IPS-18c (cell line): Measurements from ENCODE around the gene HIVEP3.

Source experiments
- H3K4me3 ChIP-seq: 2 replicates; pipeline ENCODE4 v1.7.0; 2013; ENCODE audit warnings: low read depth, mild to moderate bottlenecking, low read length, moderate library complexity; ENCODE audit not compliant: insufficient read depth
- H3K9me3 ChIP-seq: one replicate; pipeline ENCODE4 v1.6.1; 2013; ENCODE audit warnings: mild to moderate bottlenecking, low read length, moderate library complexity; ENCODE audit not compliant: control insufficient read depth, insufficient read depth

HIVEP3 gene

GRCh38 chr1:41905093-41905675 lies 13.5 kb downstream of the HIVEP3 start:
- H3K4me3 ChIP-seq: no peak overlapping the region
- H3K9me3 ChIP-seq: no peaks in the 10 kb centered on the region

- H3K4me3 ChIP-seq: no peak overlapping the region
- H3K9me3 ChIP-seq: no peaks in the 10 kb centered on the region
Observed at GRCh38 chr1:41902664-41903063, 16.1 kb downstream of the HIVEP3 start.

GRCh38 chr1:41902159-41902577 lies 16.6 kb downstream of the HIVEP3 start:
- Histone ChIP-seq H3K4me3 (no peak overlapping the region), H3K9me3 (no peaks in the 10 kb centered on the region)

GRCh38 chr1:41901551-41901950 lies 17.2 kb downstream of the HIVEP3 start:
- Histone ChIP-seq H3K4me3 (no peak overlapping the region), H3K9me3 (no peaks in the 10 kb centered on the region)

GRCh38 chr1:41900603-41901444 lies 17.9 kb downstream of the HIVEP3 start:
- no peak overlapping the region for H3K4me3 ChIP-seq
- H3K9me3 ChIP-seq: no peaks in the 10 kb centered on the region

GRCh38 chr1:41898191-41898713 lies 20.5 kb downstream of the HIVEP3 start:
- Histone ChIP-seq H3K9me3 (no peaks in the 10 kb centered on the region), H3K4me3 (no peak overlapping the region)

GRCh38 chr1:41895552-41895951 lies 23.2 kb downstream of the HIVEP3 start:
- Histone ChIP-seq H3K9me3 (no peaks in the 10 kb centered on the region), H3K4me3 (no peak overlapping the region)

- Histone ChIP-seq H3K4me3 (no peak overlapping the region), H3K9me3 (no peaks in the 10 kb centered on the region)
Observed at GRCh38 chr1:41894808-41895483, 23.8 kb downstream of the HIVEP3 start.

- Histone ChIP-seq H3K9me3 (no peaks in the 10 kb centered on the region), H3K4me3 (no peak overlapping the region)
Observed at GRCh38 chr1:41894101-41894807, 24.5 kb downstream of the HIVEP3 start.

GRCh38 chr1:41892301-41892781 lies 26.4 kb downstream of the HIVEP3 start:
- Histone ChIP-seq H3K4me3 (no peak overlapping the region), H3K9me3 (no peaks in the 10 kb centered on the region)

- H3K9me3 ChIP-seq: no peaks in the 10 kb centered on the region
- H3K4me3 ChIP-seq: no peak overlapping the region
Observed at GRCh38 chr1:41891199-41891896, 27.4 kb downstream of the HIVEP3 start.

- Histone ChIP-seq H3K4me3 (no peak overlapping the region), H3K9me3 (no peaks in the 10 kb centered on the region)
Observed at GRCh38 chr1:41890825-41891198, 27.9 kb downstream of the HIVEP3 start.

GRCh38 chr1:41889506-41890414 lies 29.0 kb downstream of the HIVEP3 start:
- H3K9me3 ChIP-seq: no peaks in the 10 kb centered on the region
- H3K4me3 ChIP-seq: no peak overlapping the region

- H3K4me3 ChIP-seq: no peak overlapping the region
- no peaks in the 10 kb centered on the region for H3K9me3 ChIP-seq
Observed at GRCh38 chr1:41888756-41889155, 30.0 kb downstream of the HIVEP3 start.

GRCh38 chr1:41887365-41887764 lies 31.4 kb downstream of the HIVEP3 start:
- Histone ChIP-seq H3K4me3 (no peak overlapping the region), H3K9me3 (no peaks in the 10 kb centered on the region)
